T-helper 2 cell treated with Interferon-gamma antibody and Interleukin-4, amounts not matched to agents 5 μg/mL and 100 μg/mL, for 36 hours (primary cell): Measurements from ENCODE around the gene PRMT9.
A peak's percentile ranks its signal among the peaks of the same experiment; 100 is the strongest.

ENCODE experiments used
- DNase-seq: peaks from one replicate; pipeline ENCODE4 v3.0.0; 2021; ENCODE audit warnings: low spot score
- H3K27ac Mint-ChIP-seq: one replicate; pipeline ENCODE4 v1.8.0; 2021; ENCODE audit warnings: mild to moderate bottlenecking, mixed read lengths
- H3K27me3 Mint-ChIP-seq: one replicate; pipeline ENCODE4 v1.8.0; 2021; ENCODE audit warnings: low read depth, mixed read lengths
- H3K36me3 Mint-ChIP-seq: one replicate; pipeline ENCODE4 v1.8.0; 2021; ENCODE audit warnings: low read depth, mixed read lengths
- H3K4me1 Mint-ChIP-seq: one replicate; pipeline ENCODE4 v1.8.0; 2021; ENCODE audit warnings: low read depth, mixed read lengths
- H3K4me3 Mint-ChIP-seq: one replicate; pipeline ENCODE4 v1.8.0; 2022; ENCODE audit warnings: mild to moderate bottlenecking, moderate library complexity, mixed read lengths
- H3K9me3 Mint-ChIP-seq: one replicate; pipeline ENCODE4 v1.8.0; 2021; ENCODE audit warnings: mixed read lengths

Gene PRMT9

DNA sequence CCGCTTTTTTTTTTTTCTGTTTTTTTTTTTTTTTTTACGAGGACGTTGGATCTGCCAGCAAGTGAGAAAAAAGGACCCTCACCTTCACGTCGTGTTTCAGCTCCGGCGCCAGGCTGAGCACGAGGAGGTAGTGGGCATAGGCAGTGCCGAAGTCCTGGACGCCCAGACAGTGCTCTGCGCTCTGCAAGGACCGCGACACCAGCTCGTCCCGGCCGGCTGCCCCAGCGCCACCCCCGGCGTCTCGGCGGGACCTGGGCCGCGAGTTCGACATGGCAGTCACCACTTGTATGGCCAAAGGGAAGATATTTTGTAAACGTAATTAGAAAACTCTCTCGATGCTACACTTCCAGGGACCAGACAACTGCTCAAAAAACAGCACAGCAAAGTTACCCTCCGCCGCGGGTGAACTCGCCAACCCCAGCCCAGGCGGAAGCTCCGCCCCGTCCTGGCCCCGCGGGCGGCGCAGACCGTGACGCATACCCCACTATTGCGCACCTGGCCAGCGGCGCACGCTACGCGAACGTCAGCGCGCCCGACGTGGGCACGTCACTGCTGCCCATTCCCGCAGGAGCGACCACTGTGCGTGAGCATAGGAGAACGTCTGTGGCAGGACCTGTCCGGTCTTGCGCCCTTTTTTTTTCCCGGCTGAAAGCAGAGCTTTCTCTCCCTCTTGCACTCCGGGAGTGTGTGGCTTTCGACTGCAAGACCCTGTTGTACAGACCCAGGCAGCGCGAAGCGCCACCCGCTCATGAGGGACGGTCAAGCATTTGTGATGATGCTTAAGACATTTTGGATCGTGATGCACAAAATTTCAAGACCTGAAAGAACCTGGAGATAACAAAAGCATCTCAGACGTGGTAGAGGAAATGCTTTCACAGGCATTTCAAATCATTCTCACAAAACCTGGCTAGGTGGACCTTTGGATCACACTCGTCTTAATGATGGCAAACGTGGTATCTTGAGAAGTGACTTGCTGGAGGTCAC, at the start of gene PRMT9:
Gene PRMT9 (minus strand): TSS at position 447 of the 984 bp plus-strand sequence. CDS start 176 bp downstream, at position 271.
- Mint-ChIP-seq H3K4me1 (peaks cover 26% of the 10 kb centered on the region), H3K9me3 (no peaks in the 10 kb centered on the region), H3K27ac (peak within 1 kb of the TSS; percentile 93), H3K27me3 (peaks cover 9% of the 10 kb centered on the region), H3K36me3 (peaks cover 6% of the 10 kb centered on the region), H3K4me3 (peak within 1 kb of the TSS; percentile 90)
- DNase-seq, result peak; percentile 88

DNA sequence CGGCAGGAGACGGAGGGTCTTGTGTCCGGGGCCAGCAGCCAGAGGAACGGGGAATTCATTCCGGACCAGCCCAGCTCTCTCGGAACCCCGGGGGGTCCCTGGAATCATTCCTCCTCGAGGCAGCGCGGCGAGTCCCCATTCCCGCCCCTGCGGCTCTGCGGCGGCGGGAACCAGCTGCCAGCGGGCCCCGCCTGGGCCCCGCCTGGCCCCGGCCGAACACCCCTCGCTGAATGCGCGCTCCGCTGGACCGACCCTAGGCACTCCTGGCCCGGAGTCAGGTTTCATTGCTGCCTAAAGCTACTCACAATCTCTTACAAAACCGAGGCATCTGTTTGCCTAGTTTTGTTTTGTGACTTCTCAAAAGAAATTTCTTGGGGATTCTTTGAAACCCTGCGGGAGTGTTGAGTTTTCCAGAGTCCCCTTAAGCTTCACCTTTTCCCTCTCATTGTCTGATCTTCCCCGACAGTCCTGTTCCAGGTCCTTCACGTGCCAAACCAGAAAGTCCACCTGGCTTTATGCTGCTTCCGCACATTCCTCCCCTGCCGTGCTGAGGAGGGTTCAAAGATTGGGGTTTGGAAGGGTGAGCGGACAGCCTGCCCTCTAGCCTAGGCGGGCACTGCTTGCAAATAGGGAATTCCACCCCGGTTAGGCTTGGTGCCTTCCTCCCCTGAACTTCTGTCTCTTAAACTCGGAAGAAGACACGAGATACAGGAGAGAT, 48.7 kb upstream of the PRMT9 start:
- peak; percentile 12 for DNase-seq
- peaks cover 8% of the 10 kb centered on the region for H3K36me3 Mint-ChIP-seq

DNA sequence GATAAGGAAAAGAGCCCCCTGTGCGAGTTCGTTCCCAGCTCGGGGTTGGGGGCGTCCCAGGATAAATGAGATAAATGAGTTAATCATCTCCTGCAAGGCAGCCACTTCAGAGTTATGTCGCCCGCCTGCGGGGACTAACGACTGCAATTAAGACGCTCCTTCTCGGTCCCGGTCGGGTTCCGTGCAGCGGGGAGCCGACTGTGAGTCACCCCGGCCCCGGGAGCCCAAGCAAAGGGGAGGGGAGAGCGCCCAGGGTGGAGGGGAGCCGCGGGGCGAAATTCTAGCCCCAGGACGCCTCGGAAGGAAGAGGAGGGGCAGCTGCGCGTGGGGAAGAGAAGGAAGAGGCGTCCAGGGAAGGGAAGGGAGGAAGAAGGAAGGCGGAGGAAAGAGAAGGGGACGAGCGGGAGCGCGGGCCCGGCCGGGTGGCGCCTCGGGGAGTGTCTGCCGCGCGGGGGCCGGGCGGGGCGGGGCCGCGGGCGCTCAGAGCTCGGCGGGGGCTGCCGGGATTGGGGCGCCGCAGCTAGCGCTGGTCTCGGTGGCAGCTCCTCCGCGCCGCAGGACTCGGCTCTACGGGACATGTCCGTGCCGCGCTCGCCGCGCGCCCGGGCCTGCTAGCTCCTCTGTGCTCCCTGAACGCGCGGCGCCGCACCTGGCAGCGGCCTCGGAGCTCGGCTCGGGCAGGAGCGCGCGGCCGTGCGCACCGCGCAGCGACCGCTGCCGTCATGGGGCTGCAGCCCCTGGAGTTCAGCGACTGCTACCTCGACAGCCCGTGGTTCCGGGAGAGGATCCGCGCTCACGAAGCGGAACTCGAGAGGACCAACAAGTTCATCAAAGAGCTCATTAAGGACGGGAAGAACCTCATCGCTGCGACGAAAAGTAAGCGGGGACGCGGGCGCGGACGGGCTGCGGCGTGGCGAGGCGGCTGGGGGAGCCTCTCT, 47.9 kb upstream of the PRMT9 start, which contains the start of gene ARHGAP10:
Gene ARHGAP10 (plus strand): TSS at position 509 of the 938 bp plus-strand sequence. CDS start 214 bp downstream, at position 723.
- Mint-ChIP-seq H3K27ac (peak within 1 kb of the TSS; percentile 93), H3K4me3 (peak within 1 kb of the TSS; percentile 98), H3K4me1 (peaks cover 40% of the 10 kb centered on the region), H3K9me3 (no peaks in the 10 kb centered on the region), H3K27me3 (peaks cover 21% of the 10 kb centered on the region), H3K36me3 (peaks cover 7% of the 10 kb centered on the region)
- DNase-seq, result peak; percentile 73

More for the DNA sequence above, 48.7 kb upstream of the PRMT9 start:
- Mint-ChIP-seq H3K27ac (peak overlapping the region; percentile 93), H3K4me1 (peaks cover 41% of the 10 kb centered on the region), H3K27me3 (peaks cover 15% of the 10 kb centered on the region), H3K4me3 (peak overlapping the region; percentile 98), H3K9me3 (no peaks in the 10 kb centered on the region)

- H3K4me1 Mint-ChIP-seq, result peaks cover 25% of the 10 kb centered on the region
- peaks cover 2% of the 10 kb centered on the region for H3K36me3 Mint-ChIP-seq
- no peak overlapping the region for H3K4me3 Mint-ChIP-seq
- peaks cover 25% of the 10 kb centered on the region for H3K27me3 Mint-ChIP-seq
- DNase-seq, result no peak
- no peaks in the 10 kb centered on the region for H3K9me3 Mint-ChIP-seq
- H3K27ac Mint-ChIP-seq, result no peak overlapping the region
These were observed 46.4 kb upstream of the PRMT9 start for GRCh38 chr4:147730333-147730732.

DNA sequence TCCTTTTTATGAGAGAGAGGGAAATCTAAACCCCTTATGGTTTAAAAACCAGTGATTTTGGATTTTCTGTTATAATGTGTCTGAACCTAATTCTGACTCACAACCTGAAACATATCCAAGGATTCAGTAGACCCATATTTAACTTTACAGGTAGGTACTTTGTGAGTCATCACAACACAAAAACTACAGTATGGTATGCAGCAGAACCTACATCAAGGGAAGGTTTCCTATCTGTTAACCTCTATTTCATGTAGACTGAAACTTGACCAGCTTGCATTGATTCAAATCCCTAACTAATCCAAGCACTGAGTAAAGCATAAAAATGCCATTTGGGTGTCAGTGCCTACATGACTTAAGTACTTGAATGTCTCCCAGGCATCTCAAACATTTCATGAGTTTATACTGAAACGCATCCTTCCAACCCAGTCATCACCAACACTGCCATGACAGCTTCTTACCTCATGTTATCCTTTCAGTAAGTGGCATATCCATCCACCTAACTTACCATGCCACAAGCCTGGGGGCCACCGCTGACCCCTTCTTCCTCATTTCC, 43.6 kb upstream of the PRMT9 start:
- no peaks in the 10 kb centered on the region for H3K9me3 Mint-ChIP-seq
- no peak overlapping the region for H3K27ac Mint-ChIP-seq
- peaks cover 28% of the 10 kb centered on the region for H3K27me3 Mint-ChIP-seq
- peaks cover 2% of the 10 kb centered on the region for H3K4me1 Mint-ChIP-seq
- no peak overlapping the region for H3K4me3 Mint-ChIP-seq
- no peak for DNase-seq
- no peaks in the 10 kb centered on the region for H3K36me3 Mint-ChIP-seq

- Mint-ChIP-seq H3K36me3 (no peaks in the 10 kb centered on the region), H3K27ac (no peak overlapping the region), H3K9me3 (no peaks in the 10 kb centered on the region), H3K4me3 (no peak overlapping the region), H3K27me3 (peaks cover 28% of the 10 kb centered on the region), H3K4me1 (no peaks in the 10 kb centered on the region)
- no peak for DNase-seq
These were observed 41.7 kb upstream of the PRMT9 start for GRCh38 chr4:147725673-147726072.

DNA sequence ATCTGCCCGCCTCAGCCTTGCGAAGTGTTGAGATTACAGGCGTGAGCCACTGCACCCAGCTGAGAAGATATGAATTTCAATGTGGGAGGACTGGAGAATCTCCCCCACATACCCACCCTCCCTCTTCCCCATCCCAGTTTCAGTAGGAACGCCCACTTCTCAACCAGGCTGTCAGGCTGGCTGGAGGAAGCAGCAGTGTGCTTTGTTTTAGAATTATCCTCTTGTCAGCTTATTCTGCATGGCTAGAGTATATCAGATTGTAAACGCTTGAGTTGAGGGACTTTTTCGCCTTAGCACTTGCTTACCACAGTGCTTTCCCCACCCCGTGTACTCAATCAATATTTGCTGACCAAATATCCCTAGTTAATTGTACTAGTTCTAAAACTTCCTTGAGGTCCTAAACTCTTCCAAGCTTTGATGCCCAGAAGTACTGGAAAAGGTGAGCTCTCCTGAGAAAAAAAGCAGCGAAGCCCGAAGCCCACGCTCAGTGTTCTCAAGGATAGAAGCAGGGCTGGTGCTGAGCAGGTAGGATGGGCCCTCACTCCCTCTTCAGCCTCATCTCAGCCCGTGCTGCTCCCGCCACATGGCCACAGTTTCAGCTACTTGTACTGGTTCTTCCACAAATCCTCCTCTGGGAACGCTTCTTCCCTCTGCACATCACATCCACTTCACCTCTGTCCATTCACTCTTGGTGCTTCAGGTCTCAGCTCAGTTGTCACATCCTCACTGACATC, 40.7 kb upstream of the PRMT9 start:
- Mint-ChIP-seq H3K4me3 (no peak overlapping the region), H3K4me1 (no peaks in the 10 kb centered on the region), H3K36me3 (no peaks in the 10 kb centered on the region), H3K27me3 (peaks cover 29% of the 10 kb centered on the region), H3K27ac (no peak overlapping the region), H3K9me3 (no peaks in the 10 kb centered on the region)
- DNase-seq, result no peak

DNA sequence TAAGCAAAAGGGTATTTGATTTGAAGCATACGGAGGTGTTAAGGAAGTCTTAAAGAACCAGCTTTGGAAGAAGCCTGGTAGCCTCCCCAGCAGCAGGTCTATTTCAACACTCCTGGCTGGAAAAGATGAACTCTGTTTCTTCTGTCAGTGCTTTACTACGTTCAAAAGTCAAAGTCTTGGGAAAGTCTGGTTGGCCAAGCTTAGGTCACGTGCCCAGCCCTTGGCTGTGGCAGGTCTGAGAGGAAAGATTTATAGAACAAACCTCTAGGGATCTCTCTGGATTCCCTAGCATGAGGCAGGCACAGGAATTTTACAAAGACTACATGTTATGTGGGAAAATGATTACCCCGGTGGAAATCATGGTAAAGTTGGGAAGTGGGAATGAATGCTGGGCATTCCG, 39.4 kb upstream of the PRMT9 start:
- H3K4me1 Mint-ChIP-seq, result no peaks in the 10 kb centered on the region
- H3K9me3 Mint-ChIP-seq, result no peaks in the 10 kb centered on the region
- peaks cover 23% of the 10 kb centered on the region for H3K27me3 Mint-ChIP-seq
- H3K36me3 Mint-ChIP-seq, result no peaks in the 10 kb centered on the region
- no peak overlapping the region for H3K27ac Mint-ChIP-seq
- DNase-seq, result no peak
- no peak overlapping the region for H3K4me3 Mint-ChIP-seq

- H3K9me3 Mint-ChIP-seq, result no peaks in the 10 kb centered on the region
- no peak overlapping the region for H3K27ac Mint-ChIP-seq
- H3K36me3 Mint-ChIP-seq, result no peaks in the 10 kb centered on the region
- H3K27me3 Mint-ChIP-seq, result peaks cover 21% of the 10 kb centered on the region
- H3K4me1 Mint-ChIP-seq, result no peaks in the 10 kb centered on the region
- no peak overlapping the region for H3K4me3 Mint-ChIP-seq
- no peak for DNase-seq
These were observed 33.9 kb upstream of the PRMT9 start for GRCh38 chr4:147717878-147718277.

- Mint-ChIP-seq H3K9me3 (no peaks in the 10 kb centered on the region), H3K27me3 (peaks cover 20% of the 10 kb centered on the region), H3K36me3 (no peaks in the 10 kb centered on the region), H3K4me1 (no peaks in the 10 kb centered on the region), H3K4me3 (no peak overlapping the region), H3K27ac (no peak overlapping the region)
- no peak for DNase-seq
These were observed 30.8 kb upstream of the PRMT9 start for GRCh38 chr4:147714575-147715401.

DNA sequence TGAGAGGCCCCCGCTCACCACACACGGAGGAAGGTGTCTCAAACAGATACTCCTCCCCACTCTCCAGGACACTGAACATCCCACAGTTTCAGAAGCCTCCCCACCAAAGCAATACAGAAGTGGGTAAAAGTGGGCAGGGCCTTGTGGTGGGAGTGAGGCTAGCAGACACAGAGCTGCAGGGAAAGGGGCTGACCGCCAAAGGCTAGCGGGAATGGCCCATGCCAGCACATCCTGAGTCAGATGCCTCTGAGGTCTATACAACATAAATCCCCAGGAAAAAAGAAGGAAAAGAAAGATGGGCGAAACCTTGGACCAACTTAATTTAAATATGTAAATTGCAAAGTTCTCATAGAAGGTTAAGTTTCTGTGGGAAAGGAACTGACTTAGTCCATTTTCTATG, 26.0 kb upstream of the PRMT9 start:
- no peaks in the 10 kb centered on the region for H3K9me3 Mint-ChIP-seq
- H3K36me3 Mint-ChIP-seq, result no peaks in the 10 kb centered on the region
- H3K4me1 Mint-ChIP-seq, result peaks cover 7% of the 10 kb centered on the region
- no peak overlapping the region for H3K27ac Mint-ChIP-seq
- DNase-seq, result no peak
- peaks cover 11% of the 10 kb centered on the region for H3K27me3 Mint-ChIP-seq
- H3K4me3 Mint-ChIP-seq, result no peak overlapping the region
